ENCODE data around the gene ABHD15.

ABHD15 gene

GRCh38 chr17:29514792-29515191, 52.0 kb downstream of the ABHD15 start:
- no peak for DNase-seq

GRCh38 chr17:29510953-29511352, 55.9 kb downstream of the ABHD15 start:
- DNase-seq, result no peak

Data from NCI-H2029 (cell line).